HEK293 (cell line): ENCODE data around the gene AVL9.

ENCODE experiments used
- CTCF ChIA-PET: fragments of 350-600 bp; formaldehyde crosslinking; extraction: SDS; loops from one replicate; lab custom pipeline; 2021; ENCODE audit warnings: antibody characterized with exemption; lab: Yijun Ruan, JAX
- POLR2A ChIA-PET: fragments of 300-600 bp; formaldehyde crosslinking; extraction: SDS; loops from one replicate; lab custom pipeline; 2020; ENCODE audit warnings: antibody characterized with exemption, inconsistent platforms; lab: Yijun Ruan, JAX
- H3K27ac ChIP-seq: fragments of 200-500 bp; sonication (Bioruptor generic); 2 replicates; pipeline ENCODE4 v1.5.1; 2014; ENCODE audit warnings: low read depth, low read length, control low read depth, inconsistent platforms; ENCODE audit errors: extremely low read depth
- H3K36me3 ChIP-seq, 2 experiments: fragments of 200-500 bp in 1 of 2; sonication (Bioruptor generic) in 1 of 2; 1 replicate in 1 of 2; 2 replicates in 1 of 2; pipeline ENCODE4 v1.5.1; 2014 to 2017; ENCODE audit warnings: inconsistent platforms in 2 of 2, low read length in 2 of 2; ENCODE audit not compliant: control insufficient read depth in 2 of 2, insufficient read depth in 1 of 2
- H3K4me1 ChIP-seq: fragments of 200-500 bp; sonication (Bioruptor generic); 2 replicates; pipeline ENCODE4 v1.5.1; 2014; ENCODE audit warnings: mild to moderate bottlenecking, low read length, inconsistent platforms; ENCODE audit not compliant: control insufficient read depth, insufficient read depth
- H3K4me3 ChIP-seq: 2 replicates; pipeline ENCODE4 v1.5.1; 2011; ENCODE audit warnings: low read depth, mild to moderate bottlenecking, control low read depth, low read length, moderate library complexity
- H3K9me3 ChIP-seq: fragments of 200-500 bp; sonication (Bioruptor generic); 2 replicates; pipeline ENCODE4 v1.5.1; 2014; ENCODE audit warnings: low read depth, low read length, inconsistent platforms; ENCODE audit not compliant: control insufficient read depth, insufficient read depth
- ATF2 ChIP-seq: fragments of 450-650 bp; formaldehyde crosslinking; IDR thresholded peaks from 2 replicates; pipeline ENCODE4 v1.5.1; 2016; ENCODE audit warnings: missing biosample characterization, missing genetic modification characterization, low read depth
- CTCF ChIP-seq: fragments of 450-650 bp; formaldehyde crosslinking; IDR thresholded peaks from 2 replicates; pipeline ENCODE4 v1.5.1; 2016; ENCODE audit warnings: missing biosample characterization, missing genetic modification characterization
- EGR2 ChIP-seq: fragments of 450-650 bp; formaldehyde crosslinking; IDR thresholded peaks from 2 replicates; pipeline ENCODE4 v1.5.1; 2016; ENCODE audit warnings: low read depth, missing biosample characterization, missing genetic modification characterization
- KLF1 ChIP-seq: fragments of 450-650 bp; formaldehyde crosslinking; IDR thresholded peaks from 2 replicates; pipeline ENCODE4 v1.5.1; 2016; ENCODE audit warnings: missing biosample characterization, missing genetic modification characterization
- KLF7 ChIP-seq: fragments of 450-650 bp; formaldehyde crosslinking; IDR thresholded peaks from 2 replicates; pipeline ENCODE4 v1.5.1; 2016; ENCODE audit warnings: missing biosample characterization, missing genetic modification characterization, borderline replicate concordance
- KLF8 ChIP-seq: fragments of 450-650 bp; formaldehyde crosslinking; IDR thresholded peaks from 2 replicates; pipeline ENCODE4 v1.5.1; 2016; ENCODE audit warnings: missing biosample characterization, missing genetic modification characterization
- PRDM10 ChIP-seq: fragments of 450-650 bp; formaldehyde crosslinking; IDR thresholded peaks from 2 replicates; pipeline ENCODE4 v1.5.1; 2016; ENCODE audit warnings: missing biosample characterization, missing genetic modification characterization
- ZBTB7A ChIP-seq: fragments of 450-650 bp; formaldehyde crosslinking; IDR thresholded peaks from 2 replicates; pipeline ENCODE4 v1.5.1; 2016; ENCODE audit warnings: low read depth, missing biosample characterization, missing genetic modification characterization
- ZFP69B ChIP-seq: fragments of 450-650 bp; formaldehyde crosslinking; IDR thresholded peaks from 2 replicates; pipeline ENCODE4 v1.5.1; 2016; ENCODE audit warnings: missing biosample characterization, missing genetic modification characterization
- ZNF148 ChIP-seq: fragments of 450-650 bp; formaldehyde crosslinking; IDR thresholded peaks from 2 replicates; pipeline ENCODE4 v1.5.0; 2017; ENCODE audit warnings: missing biosample characterization, missing genetic modification characterization, borderline replicate concordance
- ZNF174 ChIP-seq: fragments of 450-650 bp; formaldehyde crosslinking; IDR thresholded peaks from 2 replicates; pipeline ENCODE4 v1.5.0; 2017; ENCODE audit warnings: missing biosample characterization, mild to moderate bottlenecking, missing genetic modification characterization
- ZNF211 ChIP-seq: fragments of 450-650 bp; formaldehyde crosslinking; IDR thresholded peaks from 2 replicates; pipeline ENCODE4 v1.5.1; 2016; ENCODE audit warnings: low read depth, missing biosample characterization, missing genetic modification characterization
- ZNF335 ChIP-seq: fragments of 450-650 bp; formaldehyde crosslinking; conservative IDR thresholded peaks from 2 replicates; pipeline ENCODE4 v1.5.1; 2016; ENCODE audit warnings: missing biosample characterization, missing genetic modification characterization
- ZNF366 ChIP-seq: fragments of 450-650 bp; formaldehyde crosslinking; conservative IDR thresholded peaks from 2 replicates; pipeline ENCODE4 v1.5.1; 2016; ENCODE audit warnings: missing biosample characterization, missing genetic modification characterization
- ZNF416 ChIP-seq: fragments of 450-650 bp; formaldehyde crosslinking; IDR thresholded peaks from 2 replicates; pipeline ENCODE4 v1.5.1; 2016; ENCODE audit warnings: missing biosample characterization, missing genetic modification characterization
- ZNF449 ChIP-seq: fragments of 450-650 bp; formaldehyde crosslinking; IDR thresholded peaks from 2 replicates; pipeline ENCODE4 v1.5.1; 2017; ENCODE audit warnings: missing biosample characterization, mild to moderate bottlenecking, missing genetic modification characterization, moderate library complexity
- ZNF600 ChIP-seq: fragments of 450-650 bp; formaldehyde crosslinking; IDR thresholded peaks from 2 replicates; pipeline ENCODE4 v1.5.1; 2016; ENCODE audit warnings: missing biosample characterization, missing genetic modification characterization
- ZNF654 ChIP-seq: fragments of 450-650 bp; formaldehyde crosslinking; IDR thresholded peaks from 2 replicates; pipeline ENCODE4 v1.5.1; 2016; ENCODE audit warnings: low read depth, missing biosample characterization, missing genetic modification characterization
- ZNF664 ChIP-seq: fragments of 450-650 bp; formaldehyde crosslinking; IDR thresholded peaks from 2 replicates; pipeline ENCODE4 v1.5.1; 2016; ENCODE audit warnings: missing biosample characterization, missing genetic modification characterization
- ZNF776 ChIP-seq: fragments of 450-650 bp; formaldehyde crosslinking; IDR thresholded peaks from 2 replicates; pipeline ENCODE4 v1.5.0; 2017; ENCODE audit warnings: missing biosample characterization, missing genetic modification characterization, borderline replicate concordance
- ZNF777 ChIP-seq: fragments of 450-650 bp; formaldehyde crosslinking; IDR thresholded peaks from 2 replicates; pipeline ENCODE4 v1.5.1; 2017; ENCODE audit warnings: missing biosample characterization, missing genetic modification characterization, borderline replicate concordance
- ZSCAN16 ChIP-seq: fragments of 450-650 bp; formaldehyde crosslinking; IDR thresholded peaks from 2 replicates; pipeline ENCODE4 v1.5.1; 2016; ENCODE audit warnings: missing biosample characterization, missing genetic modification characterization

AVL9 gene

GRCh38 chr7:32494946-32495297, 367 bp upstream of the AVL9 start:
- ChIA-PET CTCF (no interaction called here), POLR2A (interaction anchor here (0.6 to 1.7 kb wide), 4 partner anchors 10 to 1427 kb away, joined by 3 to 12 read pairs (median 4); partner anchors contain the start of gene NT5C3A)
- no peak overlapping the region for H3K27ac ChIP-seq
- no peak for TF ChIP-seq ZNF664
- peak; percentile 40; the same call in 1 of the 2 replicates for TF ChIP-seq ZNF600
- TF ChIP-seq CTCF (tag by site-specific recombination), result peak; percentile 13; the same call in 1 of the 2 replicates
- TF ChIP-seq ZSCAN16 (tag by site-specific recombination), result peak; percentile 90
- 0 out of 2 replicates have a peak, but pooled peaks have one; percentile 34 for TF ChIP-seq ZNF366 (tag by site-specific recombination)
- TF ChIP-seq ZNF174 (tag by site-specific recombination), result no peak
- no peak for TF ChIP-seq EGR2 (tag by site-specific recombination)
- TF ChIP-seq ZFP69B, result peak; percentile 49; the same call in 1 of the 2 replicates
- TF ChIP-seq ZNF148, result no peak
- TF ChIP-seq ZNF335 (tag by site-specific recombination), result peak; percentile 89
- TF ChIP-seq ZBTB7A (tag by site-specific recombination), result peak; percentile 35; the same call in 1 of the 2 replicates
- peak; percentile 3; the same call in 1 of the 2 replicates for TF ChIP-seq ZNF654 (tag by site-specific recombination)
- no peaks in the 10 kb centered on the region for H3K9me3 ChIP-seq
- peak overlapping the region; percentile 53 for H3K4me3 ChIP-seq
- H3K36me3 ChIP-seq, result no peaks in the 10 kb centered on the region
- no peaks in the 10 kb centered on the region; the same call in 1 of the 2 replicates for H3K4me1 ChIP-seq

GRCh38 chr7:32496052-32496813, 944 bp downstream of the AVL9 start:
- ChIA-PET CTCF (interaction anchor here (0.6 kb wide), 1 partner anchor 271 kb away, joined by 4 read pairs; no protein-coding TSS in a partner anchor), POLR2A (interaction anchor here (0.6 to 1.7 kb wide), 11 partner anchors 9 to 566 kb away, joined by 3 to 12 read pairs (median 4); partner anchors contain the start of gene NT5C3A)
- H3K4me1 ChIP-seq, result peaks cover 3% of the 10 kb centered on the region; the same call in 1 of the 2 replicates
- no peaks in the 10 kb centered on the region for H3K9me3 ChIP-seq
- no peaks in the 10 kb centered on the region for H3K36me3 ChIP-seq
- H3K27ac ChIP-seq, result peak overlapping the region; percentile 97
- H3K4me3 ChIP-seq, result peak overlapping the region; percentile 94
- TF ChIP-seq ZNF776 (no peak), ZNF416 (tag by site-specific recombination) (no peak), KLF1 (tag by site-specific recombination) (no peak), KLF8 (no peak), ZNF211 (tag by site-specific recombination) (no peak), ZNF449 (tag by site-specific recombination) (no peak), PRDM10 (tag by site-specific recombination) (no peak), KLF7 (tag by site-specific recombination) (no peak), ZNF335 (tag by site-specific recombination) (0 out of 2 replicates have a peak, but pooled peaks have one; percentile 43), ATF2 (tag by site-specific recombination) (peak; percentile 74), ZNF777 (tag by site-specific recombination) (no peak)
